ENCODE results near the gene GNB1L. TPM values are rescaled to one million over a fixed set of nuclear protein-coding genes. Genes with fewer than 3 reads are reported as not detected.

GNB1L gene
- total and polyA plus RNA-seq, 9 of the 15 experiments (the other 6 are each of a cell fraction or from before 2014, with no cell fraction given) = 0.56 to 50.5 (median 10.2) TPM

- TF ChIP-seq, protein P1, sequence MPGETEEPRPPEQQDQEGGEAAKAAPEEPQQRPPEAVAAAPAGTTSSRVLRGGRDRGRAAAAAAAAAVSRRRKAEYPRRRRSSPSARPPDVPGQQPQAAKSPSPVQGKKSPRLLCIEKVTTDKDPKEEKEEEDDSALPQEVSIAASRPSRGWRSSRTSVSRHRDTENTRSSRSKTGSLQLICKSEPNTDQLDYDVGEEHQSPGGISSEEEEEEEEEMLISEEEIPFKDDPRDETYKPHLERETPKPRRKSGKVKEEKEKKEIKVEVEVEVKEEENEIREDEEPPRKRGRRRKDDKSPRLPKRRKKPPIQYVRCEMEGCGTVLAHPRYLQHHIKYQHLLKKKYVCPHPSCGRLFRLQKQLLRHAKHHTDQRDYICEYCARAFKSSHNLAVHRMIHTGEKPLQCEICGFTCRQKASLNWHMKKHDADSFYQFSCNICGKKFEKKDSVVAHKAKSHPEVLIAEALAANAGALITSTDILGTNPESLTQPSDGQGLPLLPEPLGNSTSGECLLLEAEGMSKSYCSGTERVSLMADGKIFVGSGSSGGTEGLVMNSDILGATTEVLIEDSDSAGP (CRISPR knock-in tag; IDR thresholded peaks at IDR 0.05) = no peak
- no peak for TF ChIP-seq ZNF224 (CRISPR knock-in tag; IDR thresholded peaks at IDR 0.05)
- TF ChIP-seq, protein P2, sequence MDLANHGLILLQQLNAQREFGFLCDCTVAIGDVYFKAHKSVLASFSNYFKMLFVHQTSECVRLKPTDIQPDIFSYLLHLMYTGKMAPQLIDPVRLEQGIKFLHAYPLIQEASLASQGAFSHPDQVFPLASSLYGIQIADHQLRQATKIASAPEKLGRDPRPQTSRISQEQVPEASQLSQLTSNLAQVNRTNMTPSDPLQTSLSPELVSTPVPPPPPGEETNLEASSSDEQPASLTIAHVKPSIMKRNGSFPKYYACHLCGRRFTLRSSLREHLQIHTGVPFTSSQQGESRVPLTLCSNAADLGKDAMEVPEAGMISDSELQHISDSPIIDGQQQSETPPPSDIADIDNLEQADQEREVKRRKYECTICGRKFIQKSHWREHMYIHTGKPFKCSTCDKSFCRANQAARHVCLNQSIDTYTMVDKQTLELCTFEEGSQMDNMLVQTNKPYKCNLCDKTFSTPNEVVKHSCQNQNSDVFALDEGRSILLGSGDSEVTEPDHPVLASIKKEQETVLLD (IDR thresholded peaks at IDR 0.05) = peak; percentile 78
- TF ChIP-seq NR2C2 (CRISPR knock-in tag; IDR thresholded peaks at IDR 0.05) = no peak
- no peak for TF ChIP-seq NR2C2 (tag; IDR thresholded peaks at IDR 0.05)
- TF ChIP-seq TGIF2 (CRISPR knock-in tag; IDR thresholded peaks at IDR 0.05) = no peak
- peak; percentile 91 for TF ChIP-seq DPF2 (IDR thresholded peaks at IDR 0.05)
- TF ChIP-seq TSC22D4 (tag; IDR thresholded peaks at IDR 0.05) = no peak
- peak; percentile 72 for TF ChIP-seq BHLHE40 (IDR thresholded peaks at IDR 0.05; ENCODE audit: low read length)
- TF ChIP-seq HEY1 (CRISPR knock-in tag; IDR thresholded peaks at IDR 0.05; ENCODE audit: borderline replicate concordance) = no peak
- TF ChIP-seq GATAD2A (IDR thresholded peaks at IDR 0.05) = peak; percentile 94
- TF ChIP-seq OTX1 (CRISPR knock-in tag; IDR thresholded peaks at IDR 0.05) = peak; percentile 60; the same call in 1 of the 2 replicates
- peak; percentile 72; the same call in 1 of the 2 replicates for TF ChIP-seq NFXL1 (CRISPR knock-in tag; IDR thresholded peaks at IDR 0.05)
- TF ChIP-seq ZNF12 (CRISPR knock-in tag; IDR thresholded peaks at IDR 0.05) = no peak
- TF ChIP-seq, protein P3, sequence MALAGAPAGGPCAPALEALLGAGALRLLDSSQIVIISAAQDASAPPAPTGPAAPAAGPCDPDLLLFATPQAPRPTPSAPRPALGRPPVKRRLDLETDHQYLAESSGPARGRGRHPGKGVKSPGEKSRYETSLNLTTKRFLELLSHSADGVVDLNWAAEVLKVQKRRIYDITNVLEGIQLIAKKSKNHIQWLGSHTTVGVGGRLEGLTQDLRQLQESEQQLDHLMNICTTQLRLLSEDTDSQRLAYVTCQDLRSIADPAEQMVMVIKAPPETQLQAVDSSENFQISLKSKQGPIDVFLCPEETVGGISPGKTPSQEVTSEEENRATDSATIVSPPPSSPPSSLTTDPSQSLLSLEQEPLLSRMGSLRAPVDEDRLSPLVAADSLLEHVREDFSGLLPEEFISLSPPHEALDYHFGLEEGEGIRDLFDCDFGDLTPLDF (CRISPR knock-in tag; IDR thresholded peaks at IDR 0.05) = 0 out of 2 replicates have a peak, but pooled peaks have one; percentile 6
- TF ChIP-seq BCL6 (CRISPR knock-in tag; IDR thresholded peaks at IDR 0.05) = no peak
- TF ChIP-seq, protein P4, sequence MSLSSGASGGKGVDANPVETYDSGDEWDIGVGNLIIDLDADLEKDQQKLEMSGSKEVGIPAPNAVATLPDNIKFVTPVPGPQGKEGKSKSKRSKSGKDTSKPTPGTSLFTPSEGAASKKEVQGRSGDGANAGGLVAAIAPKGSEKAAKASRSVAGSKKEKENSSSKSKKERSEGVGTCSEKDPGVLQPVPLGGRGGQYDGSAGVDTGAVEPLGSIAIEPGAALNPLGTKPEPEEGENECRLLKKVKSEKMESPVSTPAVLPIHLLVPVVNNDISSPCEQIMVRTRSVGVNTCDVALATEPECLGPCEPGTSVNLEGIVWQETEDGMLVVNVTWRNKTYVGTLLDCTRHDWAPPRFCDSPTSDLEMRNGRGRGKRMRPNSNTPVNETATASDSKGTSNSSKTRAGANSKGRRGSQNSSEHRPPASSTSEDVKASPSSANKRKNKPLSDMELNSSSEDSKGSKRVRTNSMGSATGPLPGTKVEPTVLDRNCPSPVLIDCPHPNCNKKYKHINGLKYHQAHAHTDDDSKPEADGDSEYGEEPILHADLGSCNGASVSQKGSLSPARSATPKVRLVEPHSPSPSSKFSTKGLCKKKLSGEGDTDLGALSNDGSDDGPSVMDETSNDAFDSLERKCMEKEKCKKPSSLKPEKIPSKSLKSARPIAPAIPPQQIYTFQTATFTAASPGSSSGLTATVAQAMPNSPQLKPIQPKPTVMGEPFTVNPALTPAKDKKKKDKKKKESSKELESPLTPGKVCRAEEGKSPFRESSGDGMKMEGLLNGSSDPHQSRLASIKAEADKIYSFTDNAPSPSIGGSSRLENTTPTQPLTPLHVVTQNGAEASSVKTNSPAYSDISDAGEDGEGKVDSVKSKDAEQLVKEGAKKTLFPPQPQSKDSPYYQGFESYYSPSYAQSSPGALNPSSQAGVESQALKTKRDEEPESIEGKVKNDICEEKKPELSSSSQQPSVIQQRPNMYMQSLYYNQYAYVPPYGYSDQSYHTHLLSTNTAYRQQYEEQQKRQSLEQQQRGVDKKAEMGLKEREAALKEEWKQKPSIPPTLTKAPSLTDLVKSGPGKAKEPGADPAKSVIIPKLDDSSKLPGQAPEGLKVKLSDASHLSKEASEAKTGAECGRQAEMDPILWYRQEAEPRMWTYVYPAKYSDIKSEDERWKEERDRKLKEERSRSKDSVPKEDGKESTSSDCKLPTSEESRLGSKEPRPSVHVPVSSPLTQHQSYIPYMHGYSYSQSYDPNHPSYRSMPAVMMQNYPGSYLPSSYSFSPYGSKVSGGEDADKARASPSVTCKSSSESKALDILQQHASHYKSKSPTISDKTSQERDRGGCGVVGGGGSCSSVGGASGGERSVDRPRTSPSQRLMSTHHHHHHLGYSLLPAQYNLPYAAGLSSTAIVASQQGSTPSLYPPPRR (CRISPR knock-in tag; IDR thresholded peaks at IDR 0.05; ENCODE audit: borderline replicate concordance) = no peak
- TF ChIP-seq ZNF77 (CRISPR knock-in tag; IDR thresholded peaks at IDR 0.05) = no peak
- 0 out of 2 replicates have a peak, but pooled peaks have one; percentile 55 for TF ChIP-seq ZC3H8 (IDR thresholded peaks at IDR 0.05)
- TF ChIP-seq CXXC5 (CRISPR knock-in tag; IDR thresholded peaks at IDR 0.05) = no peak; the same call in 1 of the 2 replicates
- TF ChIP-seq TCF7 (IDR thresholded peaks at IDR 0.05; ENCODE audit: borderline replicate concordance) = no peak
Observed at GRCh38 chr22:19815093-19815822, 39.4 kb downstream of the GNB1L start (continued).
